ENCODE data around the gene DLG1. TPM values are rescaled to one million over a fixed set of nuclear protein-coding genes. Genes with fewer than 3 reads are reported as not detected.

DLG1 gene
- total RNA-seq, 4 donors from 2014 or later: 136 to 221 (median 172) TPM

DNA sequence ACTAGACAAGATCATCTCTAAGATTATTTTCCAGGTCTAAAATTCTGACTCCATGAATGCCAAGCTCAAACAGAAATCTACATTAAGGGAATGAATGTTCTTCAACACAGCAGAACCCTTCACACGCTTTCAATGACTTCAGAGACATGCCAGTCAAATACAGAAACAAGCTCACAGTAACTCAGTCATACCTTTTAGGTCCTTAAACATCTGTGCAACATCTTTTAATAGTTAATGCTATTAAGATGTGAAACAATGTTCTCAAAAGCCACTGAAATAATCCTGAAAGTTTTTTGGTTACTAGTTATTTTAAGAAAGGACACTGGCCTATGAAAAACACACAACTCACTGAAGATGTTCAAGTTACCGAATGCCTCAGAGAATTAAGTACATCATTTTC lies 2.5 kb downstream of the DLG1 start:
- TF ChIP-seq, protein P1, sequence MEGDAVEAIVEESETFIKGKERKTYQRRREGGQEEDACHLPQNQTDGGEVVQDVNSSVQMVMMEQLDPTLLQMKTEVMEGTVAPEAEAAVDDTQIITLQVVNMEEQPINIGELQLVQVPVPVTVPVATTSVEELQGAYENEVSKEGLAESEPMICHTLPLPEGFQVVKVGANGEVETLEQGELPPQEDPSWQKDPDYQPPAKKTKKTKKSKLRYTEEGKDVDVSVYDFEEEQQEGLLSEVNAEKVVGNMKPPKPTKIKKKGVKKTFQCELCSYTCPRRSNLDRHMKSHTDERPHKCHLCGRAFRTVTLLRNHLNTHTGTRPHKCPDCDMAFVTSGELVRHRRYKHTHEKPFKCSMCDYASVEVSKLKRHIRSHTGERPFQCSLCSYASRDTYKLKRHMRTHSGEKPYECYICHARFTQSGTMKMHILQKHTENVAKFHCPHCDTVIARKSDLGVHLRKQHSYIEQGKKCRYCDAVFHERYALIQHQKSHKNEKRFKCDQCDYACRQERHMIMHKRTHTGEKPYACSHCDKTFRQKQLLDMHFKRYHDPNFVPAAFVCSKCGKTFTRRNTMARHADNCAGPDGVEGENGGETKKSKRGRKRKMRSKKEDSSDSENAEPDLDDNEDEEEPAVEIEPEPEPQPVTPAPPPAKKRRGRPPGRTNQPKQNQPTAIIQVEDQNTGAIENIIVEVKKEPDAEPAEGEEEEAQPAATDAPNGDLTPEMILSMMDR (IDR thresholded peaks at IDR 0.05): no peak
- TF ChIP-seq POLR2A (IDR thresholded peaks at IDR 0.05): no peak
- no peaks in the 10 kb centered on the region for H3K36me3 ChIP-seq
- no peaks in the 10 kb centered on the region for H3K27me3 ChIP-seq
- H3K9me3 ChIP-seq: no peaks in the 10 kb centered on the region
- peak overlapping the region in 1 of 4 donors; percentile 7 for H3K4me3 ChIP-seq
- H3K27ac ChIP-seq: no peak overlapping the region
- no peak for DNase-seq
- peaks cover 0 to 17% (median 0%) of the 10 kb centered on the region in 4 donors for H3K4me1 ChIP-seq

DNA sequence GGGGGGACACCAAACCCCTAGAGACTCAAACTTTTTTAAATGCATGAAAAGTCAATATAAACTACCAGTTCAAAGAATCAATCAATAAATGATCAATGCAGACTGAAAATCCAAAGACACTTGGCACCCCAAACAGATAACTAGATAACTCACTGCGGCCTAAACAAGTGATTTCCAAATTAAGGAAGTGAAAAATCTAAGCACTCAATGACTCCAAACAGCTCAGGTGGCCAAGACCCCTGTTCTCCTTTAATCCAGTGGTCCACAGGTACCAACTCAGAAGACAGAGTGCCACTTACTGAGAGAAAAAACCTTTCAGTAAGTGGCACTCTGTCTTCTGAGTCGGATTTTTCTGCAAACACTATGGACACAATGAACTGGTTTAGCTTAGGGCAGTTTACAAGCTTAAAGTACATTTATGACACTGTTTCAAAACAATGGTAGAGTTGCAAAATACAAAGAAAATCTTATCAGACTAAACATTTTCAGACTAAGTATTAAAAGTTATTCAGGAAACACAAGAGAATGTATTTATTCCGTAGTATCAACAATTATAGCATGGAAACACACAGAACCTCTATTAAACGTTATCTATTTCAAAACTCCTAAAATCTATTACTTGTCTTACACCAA lies 4.7 kb downstream of the DLG1 start:
- Histone ChIP-seq H3K27ac (no peak overlapping the region), H3K36me3 (peaks cover 0 to 8% (median 0%) of the 10 kb centered on the region in 3 donors), H3K9me3 (no peaks in the 10 kb centered on the region), H3K4me3 (no peak overlapping the region), H3K4me1 (peaks cover 0 to 24% (median 0%) of the 10 kb centered on the region in 4 donors), H3K27me3 (no peaks in the 10 kb centered on the region)
- TF ChIP-seq, protein P1 (IDR thresholded peaks at IDR 0.05): no peak
- TF ChIP-seq POLR2A (IDR thresholded peaks at IDR 0.05): no peak
- no peak for DNase-seq

DNA sequence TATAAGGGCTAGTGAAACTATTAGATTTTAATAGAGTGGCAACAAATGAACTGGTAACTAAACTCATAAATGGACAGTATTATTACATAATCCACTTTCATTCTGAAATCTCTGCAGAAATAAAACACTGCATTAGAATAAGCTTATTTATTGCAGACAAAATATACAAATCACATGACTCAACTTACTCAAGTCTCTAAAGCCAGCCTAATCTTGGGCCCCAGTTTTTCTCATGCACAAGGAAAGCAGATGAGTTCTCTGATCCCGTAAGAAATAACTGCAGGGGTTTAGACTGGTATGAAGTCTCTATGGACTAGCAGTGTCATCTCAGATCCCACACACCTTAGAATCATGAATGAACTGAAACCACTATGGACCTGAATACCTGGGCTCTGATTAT lies 5.8 kb downstream of the DLG1 start:
- no peak for TF ChIP-seq POLR2A (IDR thresholded peaks at IDR 0.05)
- TF ChIP-seq, protein P1 (IDR thresholded peaks at IDR 0.05): no peak
- no peaks in the 10 kb centered on the region for H3K9me3 ChIP-seq
- peaks cover 0 to 24% (median 0%) of the 10 kb centered on the region in 4 donors for H3K4me1 ChIP-seq
- H3K27me3 ChIP-seq: no peaks in the 10 kb centered on the region
- DNase-seq: no peak
- H3K27ac ChIP-seq: no peak overlapping the region
- H3K36me3 ChIP-seq: peaks cover 0 to 10% (median 0%) of the 10 kb centered on the region in 3 donors
- no peak overlapping the region for H3K4me3 ChIP-seq

DNA sequence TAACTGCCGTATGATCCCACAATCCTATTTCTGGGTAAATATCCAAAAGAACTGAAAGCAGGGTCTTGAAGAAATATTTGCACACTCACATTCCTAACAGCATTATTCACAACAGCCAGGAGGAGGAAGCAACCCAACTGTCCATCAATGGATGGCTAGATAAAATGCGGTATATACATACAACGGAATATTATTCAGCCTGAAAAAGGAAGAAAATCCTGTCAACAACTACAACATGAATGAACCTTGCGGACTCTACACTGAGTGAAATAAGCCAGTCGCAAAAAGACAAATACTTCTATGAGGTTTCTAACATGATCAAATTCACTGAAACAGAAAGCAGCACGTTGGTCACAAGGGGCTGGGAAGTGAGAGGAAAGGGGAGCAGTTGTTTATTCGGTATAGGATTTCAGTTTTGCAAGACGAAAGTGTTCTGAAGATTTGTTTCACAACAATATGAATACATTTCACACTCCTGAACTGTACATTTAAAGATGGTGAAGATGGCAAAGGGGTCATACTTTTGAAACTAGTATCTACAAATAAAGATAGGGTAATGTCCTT lies 6.2 kb downstream of the DLG1 start:
- TF ChIP-seq POLR2A (IDR thresholded peaks at IDR 0.05): no peak
- TF ChIP-seq, protein P1 (IDR thresholded peaks at IDR 0.05): no peak
- no peak overlapping the region for H3K4me3 ChIP-seq
- no peaks in the 10 kb centered on the region for H3K9me3 ChIP-seq
- no peaks in the 10 kb centered on the region for H3K27me3 ChIP-seq
- H3K36me3 ChIP-seq: peaks cover 0 to 10% (median 0%) of the 10 kb centered on the region in 3 donors
- peaks cover 0 to 24% (median 0%) of the 10 kb centered on the region in 4 donors for H3K4me1 ChIP-seq
- no peak overlapping the region for H3K27ac ChIP-seq
- DNase-seq: no peak

DNA sequence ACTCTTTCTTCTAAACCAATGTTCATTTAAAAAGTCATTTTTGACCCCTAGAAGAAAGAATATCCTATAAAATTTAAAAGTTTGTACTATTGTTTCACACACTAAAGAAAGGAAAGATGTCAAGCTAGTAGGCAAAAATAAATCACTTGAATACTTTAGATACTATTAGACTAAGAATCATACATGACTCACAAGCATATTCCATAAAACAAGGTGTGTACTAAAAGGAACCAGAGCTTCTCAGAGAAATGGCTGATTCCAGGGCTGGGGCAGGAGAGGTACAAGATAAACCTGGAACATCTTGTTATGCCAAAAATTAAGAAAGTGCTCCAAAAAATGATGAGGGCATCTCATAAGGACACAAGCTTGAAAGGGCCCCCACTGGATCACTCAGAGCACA lies 8.7 kb downstream of the DLG1 start:
- H3K27me3 ChIP-seq: no peaks in the 10 kb centered on the region
- H3K27ac ChIP-seq: no peak overlapping the region
- no peak for DNase-seq
- H3K4me3 ChIP-seq: no peak overlapping the region
- no peak for TF ChIP-seq POLR2A (IDR thresholded peaks at IDR 0.05)
- TF ChIP-seq, protein P1 (IDR thresholded peaks at IDR 0.05): no peak
- H3K4me1 ChIP-seq: peaks cover 0 to 8% (median 0%) of the 10 kb centered on the region in 4 donors
- H3K36me3 ChIP-seq: peaks cover 0 to 21% (median 0%) of the 10 kb centered on the region in 3 donors
- no peaks in the 10 kb centered on the region for H3K9me3 ChIP-seq
